ENCODE results near the gene TMEM14A. TPM values are rescaled to one million over a fixed set of nuclear protein-coding genes. Genes with fewer than 3 reads are reported as not detected.

TMEM14A gene
- total and polyA plus RNA-seq, 9 of the 15 experiments (the other 6 are each of a cell fraction or from before 2014, with no cell fraction given): 3.5 to 43.3 (median 8.5) TPM

- TF ChIP-seq REST (IDR thresholded peaks at IDR 0.05; ENCODE audit: borderline replicate concordance): no peak
- no peak for TF ChIP-seq REST (CRISPR knock-in tag; IDR thresholded peaks at IDR 0.05; ENCODE audit: low read depth)
- no peak for TF ChIP-seq ZNF274 (IDR thresholded peaks at IDR 0.05; ENCODE audit: borderline replicate concordance, low read depth, low read length)
- no peak for TF ChIP-seq SIN3B (IDR thresholded peaks at IDR 0.05; ENCODE audit: low read depth)
- no peak for TF ChIP-seq SMAD2 (IDR thresholded peaks at IDR 0.05; ENCODE audit: low read depth, low read length)
- no peak for TF ChIP-seq ZNF778 (CRISPR knock-in tag; IDR thresholded peaks at IDR 0.05)
- TF ChIP-seq BRD9 (IDR thresholded peaks at IDR 0.05; ENCODE audit: low read depth, partially characterized antibody): no peak
- TF ChIP-seq ZBTB17 (CRISPR knock-in tag; IDR thresholded peaks at IDR 0.05): no peak
- no peak for TF ChIP-seq GTF2E2 (tag; IDR thresholded peaks at IDR 0.05)
- TF ChIP-seq ZNF224 (CRISPR knock-in tag; IDR thresholded peaks at IDR 0.05): no peak
- TF ChIP-seq ZC3H11A (IDR thresholded peaks at IDR 0.05; ENCODE audit: low read depth, low read length): no peak
Observed at GRCh38 chr6:52662031-52662430, 8.9 kb upstream of the TMEM14A start (continued).

Data from K562 (cell line).